GM21360 (cell line): ENCODE results near the gene ZNF486.
"Not testable (repeated sequence)": the region's sequence is repeated elsewhere in the genome, so short reads cannot be mapped to it uniquely, and the experiment has no call there.

Source experiments
- ATAC-seq: cut with Tn5 transposase; IDR thresholded peaks from one replicate; pipeline ENCODE4 v1.9.1; 2021; ENCODE audit warnings: mild to moderate bottlenecking, moderate library complexity; ENCODE audit not compliant: unreplicated experiment

ZNF486 gene

GRCh38 chr19:20221605-20222004, 54.6 kb downstream of the ZNF486 start:
- ATAC-seq: not testable (repeated sequence)

- no peak for ATAC-seq
Observed at GRCh38 chr19:20233105-20233504, 66.1 kb downstream of the ZNF486 start.

- no peak for ATAC-seq
Observed at GRCh38 chr19:20235156-20235555, 68.1 kb downstream of the ZNF486 start.

- peak; percentile 57 for ATAC-seq
Observed at GRCh38 chr19:20237773-20238623, 71.0 kb downstream of the ZNF486 start.

GRCh38 chr19:20243629-20244028, 76.6 kb downstream of the ZNF486 start:
- ATAC-seq: no peak

GRCh38 chr19:20244356-20244755, 77.3 kb downstream of the ZNF486 start:
- no peak for ATAC-seq

- no peak for ATAC-seq
Observed at GRCh38 chr19:20245309-20245708, 78.3 kb downstream of the ZNF486 start.

GRCh38 chr19:20247016-20247683, 80.1 kb downstream of the ZNF486 start:
- no peak for ATAC-seq

- not testable (repeated sequence) for ATAC-seq
Observed at GRCh38 chr19:20248258-20248657, 81.2 kb downstream of the ZNF486 start.
